Panc1 (cell line): ENCODE measurements around the gene KRT76. TPM values are rescaled to one million over a fixed set of nuclear protein-coding genes. Genes with fewer than 3 reads are reported as not detected.

Experiments
- ATAC-seq: fragments of 200-7000 bp; cut with Tn5 transposase; 2 replicates; pipeline ENCODE4 v1.9.1; 2020; ENCODE audit warnings: mild to moderate bottlenecking, moderate library complexity
- BruUV-seq: library from RNA; stranded (reverse); fragments of 400-500 nt; replicated peaks from 2 replicates; lab custom pipeline; 2021; lab: Mats Ljungman, UMichigan
- CTCF ChIA-PET: fragments of 300-600 bp; sonication (Branson Sonifier 250); formaldehyde crosslinking; loops from one replicate; lab custom pipeline; 2022; ENCODE audit warnings: antibody characterized with exemption; lab: Charles Lee
- POLR2A ChIA-PET: fragments of 300-600 bp; sonication (Branson Sonifier 250); formaldehyde crosslinking; loops from one replicate; lab custom pipeline; 2022; ENCODE audit warnings: antibody characterized with exemption; lab: Charles Lee
- DNase-seq: peaks from one replicate; pipeline ENCODE4 v3.0.0-alpha.2; 2010; ENCODE audit warnings: low read depth, low spot score
- H3K27ac ChIP-seq: 2 replicates; pipeline ENCODE4 v1.5.1; 2011; ENCODE audit warnings: mild to moderate bottlenecking, low read length, inconsistent platforms
- H3K27me3 ChIP-seq: fragments of 200-500 bp; sonication (Bioruptor generic); 2 replicates; pipeline ENCODE4 v1.6.0; 2014; ENCODE audit warnings: low read length, inconsistent platforms; ENCODE audit not compliant: control insufficient read depth, insufficient read depth
- H3K36me3 ChIP-seq: fragments of 200-500 bp; sonication (Bioruptor generic); 2 replicates; pipeline ENCODE4 v1.5.1; 2014; ENCODE audit warnings: inconsistent platforms, mild to moderate bottlenecking, low read length, moderate library complexity; ENCODE audit not compliant: control insufficient read depth, insufficient read depth
- H3K4me1 ChIP-seq: 2 replicates; pipeline ENCODE4 v1.5.1; 2011; ENCODE audit warnings: inconsistent platforms, mild to moderate bottlenecking, low read length, moderate library complexity; ENCODE audit not compliant: control insufficient read depth, insufficient read depth
- H3K4me3 ChIP-seq, 2 experiments: 2 replicates each; pipeline ENCODE4 v1.5.1; 2011 to 2012; ENCODE audit warnings: low read depth in 2 of 2, low read length in 2 of 2, mild to moderate bottlenecking in 2 of 2, inconsistent platforms in 1 of 2, moderate library complexity in 1 of 2
- H3K9me3 ChIP-seq: fragments of 200-500 bp; sonication (Bioruptor generic); 2 replicates; pipeline ENCODE4 v1.5.1; 2014; ENCODE audit warnings: low read depth, mild to moderate bottlenecking, inconsistent platforms, low read length, moderate library complexity; ENCODE audit not compliant: control insufficient read depth, insufficient read depth
- CTCF ChIP-seq: fragments of 450-650 bp; IDR thresholded peaks from 2 replicates; pipeline ENCODE4 v1.5.1; 2017; ENCODE audit warnings: mild to moderate bottlenecking
- POLR2AphosphoS5 ChIP-seq: IDR thresholded peaks from 2 replicates; pipeline ENCODE4 v1.6.1; 2012; ENCODE audit warnings: mild to moderate bottlenecking, low read depth, low read length, moderate library complexity
- REST ChIP-seq, 2 experiments: IDR thresholded peaks; 2 replicates each; pipeline ENCODE4 v1.6.1; 2011 to 2012; ENCODE audit warnings: low read depth in 2 of 2, control low read depth in 1 of 2, low read length in 1 of 2, mild to moderate bottlenecking in 1 of 2, moderate library complexity in 1 of 2; ENCODE audit not compliant: insufficient read depth in 1 of 2
- SIN3A ChIP-seq: IDR thresholded peaks from 2 replicates; pipeline ENCODE4 v1.6.1; 2012; ENCODE audit warnings: low read depth, mild to moderate bottlenecking, low read length, moderate library complexity, borderline replicate concordance; ENCODE audit not compliant: insufficient read depth
- TCF7L2 ChIP-seq: IDR thresholded peaks from 2 replicates; pipeline ENCODE4 v1.6.1; 2011; ENCODE audit warnings: mild to moderate bottlenecking, low read depth, low read length, inconsistent platforms
- in situ Hi-C: cut with HindIII; loops from 2 replicates; pipeline ENCODE4 v1.10.0; 2016; ENCODE audit warnings: low sequenced_read_pairs, low pct_unique_long_range_greater_than_20kb
- intact Hi-C: fragments of 100-400 bp; cut with micrococcal nuclease; formaldehyde crosslinking; loops from one replicate; pipeline ENCODE4 v1.10.0; 2022; ENCODE audit not compliant: unreplicated experiment
- total RNA-seq: library from RNA; stranded (reverse); gene quantifications from one replicate; pipeline ENCODE4 v1.2.1, GENCODE V29; 2021; ENCODE audit not compliant: unreplicated experiment

KRT76 gene
- total RNA-seq, 1 experiment from 2014 or later: not detected

GRCh38 chr12:52817699-52818238 lies 40.6 kb upstream of the KRT76 start:
- CTCF ChIA-PET: no interaction called here
- no peak overlapping the region for H3K4me3 ChIP-seq
- H3K36me3 ChIP-seq: no peaks in the 10 kb centered on the region
- intact Hi-C loops: no loop called here
- TF ChIP-seq REST (IDR thresholded peaks at IDR 0.05; ENCODE audit: insufficient read depth in 1 of 2, low read depth in 2 of 2, low read length in 1 of 2) (no peak), TCF7L2 (no peak), CTCF (no peak), SIN3A (no peak), POLR2AphosphoS5 (no peak)
- in situ Hi-C loops: no loop called here
- no peaks in the 10 kb centered on the region; the same call in 1 of the 2 replicates for H3K27me3 ChIP-seq
- no TSS peak for BruUV-seq
- H3K9me3 ChIP-seq: no peaks in the 10 kb centered on the region
- H3K4me1 ChIP-seq: peaks cover 12% of the 10 kb centered on the region
- no peak overlapping the region for H3K27ac ChIP-seq
- POLR2A ChIA-PET: no interaction called here
- DNase-seq (no peak), ATAC-seq (no peak)

GRCh38 chr12:52817003-52817698 lies 40.0 kb upstream of the KRT76 start:
- no peak for ATAC-seq
- Histone ChIP-seq H3K4me3 (no peak overlapping the region), H3K27ac (no peak overlapping the region), H3K9me3 (no peaks in the 10 kb centered on the region), H3K36me3 (no peaks in the 10 kb centered on the region), H3K27me3 (no peaks in the 10 kb centered on the region; the same call in 1 of the 2 replicates), H3K4me1 (peaks cover 6% of the 10 kb centered on the region; the same call in 1 of the 2 replicates)
- POLR2A ChIA-PET: no interaction called here
- in situ Hi-C loops (no loop called here), intact Hi-C loops (no loop called here)
- BruUV-seq: no TSS peak
- TF ChIP-seq CTCF: no peak
- no peak for TF ChIP-seq SIN3A
- TF ChIP-seq POLR2AphosphoS5: no peak
- TF ChIP-seq REST (IDR thresholded peaks at IDR 0.05; ENCODE audit: insufficient read depth in 1 of 2, low read depth in 2 of 2, low read length in 1 of 2): no peak
- no peak for DNase-seq
- CTCF ChIA-PET: no interaction called here
